ENCODE results near the gene MYLK. TPM values are rescaled to one million over a fixed set of nuclear protein-coding genes. Genes with fewer than 3 reads are reported as not detected.
A peak's percentile ranks its signal among the peaks of the same experiment; 100 is the strongest.

Gene MYLK
- total and polyA plus RNA-seq, 9 of the 15 experiments (the other 6 are each of a cell fraction or from before 2014, with no cell fraction given): 0.11 to 0.53 (median 0.18) TPM; not detected in 2

DNA sequence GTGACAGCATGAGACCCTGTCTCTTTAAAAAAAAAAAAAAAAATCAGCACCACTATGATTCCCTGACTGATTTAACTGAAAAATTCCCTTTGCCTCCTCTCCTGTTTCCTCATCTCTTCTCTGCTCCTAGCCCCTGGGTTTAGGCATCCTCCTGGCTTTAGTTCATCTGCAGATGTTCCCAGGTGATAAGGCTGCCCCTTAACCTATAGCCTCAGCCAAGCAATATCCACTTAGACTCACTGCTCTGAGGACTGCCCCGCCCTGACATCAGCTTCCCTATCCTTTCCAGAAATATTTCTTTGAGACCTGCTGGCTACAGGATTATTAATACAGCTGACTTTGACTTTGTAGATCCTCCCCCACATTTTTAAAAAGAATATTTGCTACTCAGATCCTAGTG is 259.8 kb downstream of the MYLK start (continued):
- TF ChIP-seq TGIF2 (CRISPR knock-in tag; IDR thresholded peaks at IDR 0.05) (no peak), NFIX (CRISPR knock-in tag; IDR thresholded peaks at IDR 0.05; ENCODE audit: low read depth) (no peak), TCF3 (CRISPR knock-in tag; IDR thresholded peaks at IDR 0.05) (peak; percentile 51), NR2C2 (CRISPR knock-in tag; IDR thresholded peaks at IDR 0.05) (no peak), NR2C2 (tag; IDR thresholded peaks at IDR 0.05) (peak; percentile 52; the same call in 1 of the 2 replicates), DIDO1 (tag; IDR thresholded peaks at IDR 0.05; ENCODE audit: low read depth) (no peak), XRCC5 (IDR thresholded peaks at IDR 0.05; ENCODE audit: low read depth, low read length) (no peak), CC2D1A (IDR thresholded peaks at IDR 0.05) (no peak), MTA2 (IDR thresholded peaks at IDR 0.05; ENCODE audit: low read depth) (no peak), ZNF766 (CRISPR knock-in tag; conservative IDR thresholded peaks at IDR 0.05) (no peak), TEAD4 (IDR thresholded peaks at IDR 0.05; ENCODE audit: low read length) (peak; percentile 12; the same call in 1 of the 2 replicates), TEAD4 (CRISPR knock-in tag; IDR thresholded peaks at IDR 0.05; ENCODE audit: borderline replicate concordance) (no peak), CBFA2T3 (IDR thresholded peaks at IDR 0.05) (peak; percentile 51), MTA3 (IDR thresholded peaks at IDR 0.05; ENCODE audit: borderline replicate concordance) (no peak), NBN (IDR thresholded peaks at IDR 0.05; ENCODE audit: low read depth) (no peak), POLR2A (conservative IDR thresholded peaks at IDR 0.05) (no peak), RUNX1 (IDR thresholded peaks at IDR 0.05; ENCODE audit: low read depth) (no peak), L3MBTL2 (IDR thresholded peaks at IDR 0.05) (no peak), ARID1B (IDR thresholded peaks at IDR 0.05) (peak; percentile 67), SMARCA4 (IDR thresholded peaks at IDR 0.05) (peak; percentile 18; the same call in 1 of the 2 replicates), TAL1 (IDR thresholded peaks at IDR 0.05) (peak; percentile 52), PHF8 (IDR thresholded peaks at IDR 0.05; ENCODE audit: borderline replicate concordance, low read length) (no peak)
- TF ChIP-seq, protein P1, sequence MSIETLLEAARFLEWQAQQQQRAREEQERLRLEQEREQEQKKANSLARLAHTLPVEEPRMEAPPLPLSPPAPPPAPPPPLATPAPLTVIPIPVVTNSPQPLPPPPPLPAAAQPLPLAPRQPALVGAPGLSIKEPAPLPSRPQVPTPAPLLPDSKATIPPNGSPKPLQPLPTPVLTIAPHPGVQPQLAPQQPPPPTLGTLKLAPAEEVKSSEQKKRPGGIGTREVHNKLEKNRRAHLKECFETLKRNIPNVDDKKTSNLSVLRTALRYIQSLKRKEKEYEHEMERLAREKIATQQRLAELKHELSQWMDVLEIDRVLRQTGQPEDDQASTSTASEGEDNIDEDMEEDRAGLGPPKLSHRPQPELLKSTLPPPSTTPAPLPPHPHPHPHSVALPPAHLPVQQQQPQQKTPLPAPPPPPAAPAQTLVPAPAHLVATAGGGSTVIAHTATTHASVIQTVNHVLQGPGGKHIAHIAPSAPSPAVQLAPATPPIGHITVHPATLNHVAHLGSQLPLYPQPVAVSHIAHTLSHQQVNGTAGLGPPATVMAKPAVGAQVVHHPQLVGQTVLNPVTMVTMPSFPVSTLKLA (conservative IDR thresholded peaks at IDR 0.05): no peak

Data from K562 (cell line).